Nasal cavity respiratory epithelium epithelial cell of viscerocranial mucosa (primary cell): ENCODE data around the gene APOA5. TPM values are rescaled to one million over a fixed set of nuclear protein-coding genes. Genes with fewer than 3 reads are reported as not detected.

Experiments used
- total RNA-seq: library from RNA; depleted of rRNA; stranded (reverse); fragments of >200 nt; gene quantifications from 2 replicates; pipeline ENCODE4 v1.2.3, GENCODE V29; 2014

The APOA5 gene, protein sequence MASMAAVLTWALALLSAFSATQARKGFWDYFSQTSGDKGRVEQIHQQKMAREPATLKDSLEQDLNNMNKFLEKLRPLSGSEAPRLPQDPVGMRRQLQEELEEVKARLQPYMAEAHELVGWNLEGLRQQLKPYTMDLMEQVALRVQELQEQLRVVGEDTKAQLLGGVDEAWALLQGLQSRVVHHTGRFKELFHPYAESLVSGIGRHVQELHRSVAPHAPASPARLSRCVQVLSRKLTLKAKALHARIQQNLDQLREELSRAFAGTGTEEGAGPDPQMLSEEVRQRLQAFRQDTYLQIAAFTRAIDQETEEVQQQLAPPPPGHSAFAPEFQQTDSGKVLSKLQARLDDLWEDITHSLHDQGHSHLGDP
- total RNA-seq, result not detected in 2 replicates

DNA sequence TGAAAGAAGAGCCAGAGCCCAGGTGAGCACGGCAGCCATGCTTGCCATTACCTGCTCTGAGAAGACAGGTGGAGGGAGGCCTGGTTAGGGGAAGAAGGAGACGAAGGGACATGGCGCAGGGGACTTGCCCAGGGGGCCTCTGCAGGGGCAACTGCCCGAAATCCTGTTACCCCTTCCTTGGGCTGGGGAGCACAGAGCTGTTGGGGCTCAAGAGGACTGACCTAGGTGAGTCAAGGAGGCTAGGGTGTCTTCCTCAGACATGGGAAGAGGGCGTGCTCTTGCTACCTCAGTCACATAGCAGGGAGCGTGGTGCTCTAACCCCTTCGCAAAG, at the start of gene APOA5:
Gene APOA5, minus strand, starts transcription at position 67 of the 331 bp plus-strand sequence. Its CDS starts 19 bp downstream, at position 48.

DNA sequence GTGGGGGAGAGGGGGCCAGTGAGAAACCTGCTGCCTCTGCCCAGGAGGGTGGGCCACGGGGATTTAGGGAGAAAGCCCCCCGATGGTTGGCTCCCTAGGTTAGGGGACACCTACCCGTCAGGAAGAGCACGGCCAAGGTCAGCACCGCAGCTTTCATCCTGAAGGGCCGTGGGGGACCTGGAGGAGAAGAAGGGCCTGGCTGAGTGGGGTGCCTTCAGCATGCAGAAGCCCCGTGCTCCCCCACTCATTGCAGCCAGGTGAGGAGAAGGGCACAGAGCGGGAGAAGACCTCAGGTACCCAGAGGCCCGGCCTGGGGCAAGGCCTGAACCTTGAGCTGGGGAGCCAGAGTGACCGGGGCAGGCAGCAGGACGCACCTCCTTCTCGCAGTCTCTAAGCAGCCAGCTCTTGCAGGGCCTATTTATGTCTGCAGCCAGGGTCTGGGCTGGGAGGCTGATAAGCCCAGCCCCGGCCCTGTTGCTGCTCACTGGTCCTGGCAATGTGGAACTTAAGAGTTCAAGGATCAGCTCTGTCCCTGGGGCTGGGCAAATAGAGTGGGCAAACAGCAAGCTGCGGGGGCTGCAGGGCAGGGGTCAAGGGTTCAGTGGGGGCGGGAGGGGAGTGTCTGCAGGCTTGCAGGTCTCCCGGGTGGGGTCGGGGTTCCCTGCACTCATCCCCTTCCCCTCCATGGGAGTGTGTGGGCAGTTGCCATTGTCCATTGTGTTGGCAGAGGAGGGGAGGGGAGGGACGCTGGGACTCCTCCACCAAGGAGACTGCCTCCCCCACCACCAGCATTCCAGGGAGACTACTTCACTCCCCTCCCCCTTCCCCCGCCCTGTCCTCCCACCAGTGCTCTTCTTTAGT, 45.8 kb upstream of the APOA5 start, which contains the start of gene APOA1:
Gene APOA1, minus strand, starts transcription at position 392 of the 861 bp plus-strand sequence. Its CDS starts 235 bp downstream, at position 157.

DNA sequence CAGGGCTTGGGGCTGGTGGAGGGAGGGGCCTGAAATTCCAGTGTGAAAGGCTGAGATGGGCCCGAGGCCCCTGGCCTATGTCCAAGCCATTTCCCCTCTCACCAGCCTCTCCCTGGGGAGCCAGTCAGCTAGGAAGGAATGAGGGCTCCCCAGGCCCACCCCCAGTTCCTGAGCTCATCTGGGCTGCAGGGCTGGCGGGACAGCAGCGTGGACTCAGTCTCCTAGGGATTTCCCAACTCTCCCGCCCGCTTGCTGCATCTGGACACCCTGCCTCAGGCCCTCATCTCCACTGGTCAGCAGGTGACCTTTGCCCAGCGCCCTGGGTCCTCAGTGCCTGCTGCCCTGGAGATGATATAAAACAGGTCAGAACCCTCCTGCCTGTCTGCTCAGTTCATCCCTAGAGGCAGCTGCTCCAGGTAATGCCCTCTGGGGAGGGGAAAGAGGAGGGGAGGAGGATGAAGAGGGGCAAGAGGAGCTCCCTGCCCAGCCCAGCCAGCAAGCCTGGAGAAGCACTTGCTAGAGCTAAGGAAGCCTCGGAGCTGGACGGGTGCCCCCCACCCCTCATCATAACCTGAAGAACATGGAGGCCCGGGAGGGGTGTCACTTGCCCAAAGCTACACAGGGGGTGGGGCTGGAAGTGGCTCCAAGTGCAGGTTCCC, 38.0 kb upstream of the APOA5 start, which contains the start of gene APOC3:
Gene APOC3, plus strand, starts transcription at position 383 of the 659 bp plus-strand sequence. CDS start 676 bp downstream, outside the sequence.

DNA sequence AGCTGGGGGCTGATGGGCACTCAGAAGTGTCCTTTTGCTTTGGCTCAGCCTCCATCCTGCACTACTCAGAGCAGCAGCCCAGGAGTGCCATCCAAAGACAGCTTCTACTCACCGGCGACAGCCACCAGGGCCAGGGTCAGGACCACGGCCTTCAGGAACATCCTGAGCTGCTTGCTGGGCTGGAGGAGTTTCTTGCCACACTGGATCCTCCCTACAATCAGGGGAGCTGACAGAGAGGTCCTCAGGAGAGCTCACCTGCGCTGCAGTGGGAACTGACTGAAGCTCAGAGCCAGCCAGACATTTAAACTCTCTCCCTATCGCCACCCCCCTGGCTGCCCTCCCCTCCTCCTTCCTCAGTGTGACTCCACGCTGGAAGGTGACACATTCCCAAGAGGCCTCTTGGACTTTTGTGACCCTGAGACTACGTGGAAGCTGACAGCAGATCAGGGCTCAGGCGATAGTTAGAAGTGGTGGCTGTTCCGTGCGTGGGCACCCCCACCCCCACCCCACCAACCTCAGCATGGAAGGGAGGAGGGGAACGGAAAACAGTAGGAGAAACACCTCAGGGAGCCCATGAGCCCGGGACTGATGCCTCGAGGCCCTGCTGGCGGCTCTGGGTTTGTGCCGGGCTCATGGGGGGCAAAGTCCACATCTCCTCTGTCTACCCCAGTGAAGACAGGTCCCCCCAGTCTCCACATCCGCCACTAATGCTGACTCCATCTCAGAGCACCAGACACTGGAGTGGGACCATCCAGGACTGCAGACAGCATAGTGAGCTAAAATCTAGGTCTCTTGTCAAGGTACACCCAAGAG, 31.6 kb upstream of the APOA5 start, which contains the start of gene APOA4:
Gene APOA4, minus strand, starts transcription at position 274 of the 813 bp plus-strand sequence. Its CDS starts 113 bp downstream, at position 161.

DNA sequence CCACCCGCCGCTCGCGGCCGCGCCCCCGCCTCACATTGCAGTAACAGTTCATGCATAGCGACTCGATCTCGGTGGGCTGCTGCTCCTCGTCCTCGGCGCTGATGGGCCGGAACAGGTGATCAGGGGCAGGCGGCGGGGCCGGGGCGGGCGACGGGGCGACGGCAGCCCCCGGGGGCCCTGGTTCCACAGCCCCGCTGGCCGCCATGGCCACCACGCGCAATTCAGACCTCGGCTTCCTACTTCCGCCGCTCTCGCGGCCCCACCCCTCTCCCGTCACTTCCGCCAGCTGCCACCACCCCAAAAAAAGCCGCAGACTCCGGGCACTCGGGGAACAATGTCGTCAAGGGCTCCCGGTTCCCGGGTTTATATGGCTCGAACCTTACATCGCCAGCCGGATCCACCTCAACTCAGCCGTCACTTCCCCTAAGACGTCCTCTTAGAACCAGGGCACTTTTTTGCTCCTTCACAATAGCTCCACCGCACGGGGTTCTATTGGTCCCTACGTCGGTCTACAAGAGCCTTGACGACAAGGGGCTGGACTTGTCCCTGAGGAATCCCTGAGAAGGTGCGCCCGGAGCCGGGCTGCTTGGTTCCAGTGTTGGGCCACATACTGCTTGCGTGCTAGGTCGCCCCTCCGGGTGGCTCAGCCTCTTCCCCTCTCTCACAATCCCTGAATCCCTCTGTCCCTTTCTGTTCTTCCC, 3.7 kb downstream of the APOA5 start, which contains the start of gene ZPR1:
Gene ZPR1, minus strand, starts transcription at position 238 of the 701 bp plus-strand sequence. Its CDS starts 33 bp downstream, at position 205.

DNA sequence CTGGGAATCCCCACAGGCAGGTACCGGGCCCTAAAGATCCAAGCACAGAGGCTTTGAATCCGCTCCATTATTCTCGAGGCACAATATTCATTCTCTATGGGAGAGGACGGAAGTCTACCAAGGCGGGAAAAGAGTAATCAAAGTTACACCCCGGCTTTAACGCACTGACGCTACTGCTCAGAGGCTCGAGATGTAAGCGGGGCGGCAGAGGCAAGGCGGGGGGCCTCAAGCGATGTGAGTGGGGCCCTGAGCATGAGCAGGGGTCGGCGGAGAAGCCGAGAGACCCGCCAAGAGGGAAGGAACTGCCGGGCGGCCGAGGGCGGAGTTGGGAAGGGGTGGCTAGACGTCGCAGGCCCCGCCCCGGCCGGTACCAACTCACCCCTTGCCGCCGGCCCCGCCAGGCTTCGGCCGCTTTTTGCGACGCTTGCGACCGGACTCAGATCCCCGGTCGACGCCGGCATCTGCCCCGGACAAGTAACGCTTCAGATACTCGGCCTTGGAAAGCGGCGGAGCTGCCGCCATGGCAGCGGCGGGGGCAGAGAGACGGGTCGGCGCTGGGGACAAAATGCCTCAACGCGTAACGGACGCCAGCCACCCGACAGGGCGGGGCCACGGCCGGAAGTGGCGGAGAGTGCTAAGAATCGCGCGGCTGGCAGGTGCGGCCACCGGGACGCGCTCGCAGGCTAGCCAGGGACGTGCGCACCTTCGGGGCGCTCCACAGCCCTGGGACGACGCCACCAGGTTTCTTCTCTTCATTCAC, 19.1 kb downstream of the APOA5 start, which contains the start of gene BUD13:
Gene BUD13, minus strand, starts transcription at position 545 of the 760 bp plus-strand sequence. Its CDS starts 23 bp downstream, at position 522.

Other genes with a start within 250 kb of the APOA5 start
- 10.9 and 14.7 TPM in 2 replicates for gene BUD13, start 18.9 kb downstream of the APOA5 start, total RNA-seq
- 57.4 and 67.5 TPM in 2 replicates for gene ZPR1, start 3.9 kb downstream of the APOA5 start, total RNA-seq
- gene APOA4, start 31.4 kb upstream of the APOA5 start, total RNA-seq, result not detected in 2 replicates
- gene APOC3, start 38.0 kb upstream of the APOA5 start, total RNA-seq, result not detected in 2 replicates
- gene APOA1, start 45.7 kb upstream of the APOA5 start, total RNA-seq, result not detected in 2 replicates